HepG2 (cell line): ENCODE data around the gene DPP6. TPM values are rescaled to one million over a fixed set of nuclear protein-coding genes. Genes with fewer than 3 reads are reported as not detected.

Experiments used
- ATAC-seq: fragments of 200-7000 bp; cut with Tn5 transposase; 3 replicates; pipeline ENCODE4 v1.9.1; 2020; ENCODE audit warnings: mild to moderate bottlenecking, moderate library complexity
- BruUV-seq: library from RNA; stranded (reverse); fragments of 400-500 nt; replicated peaks from 2 replicates; lab custom pipeline; 2021; lab: Mats Ljungman, UMichigan
- CTCF ChIA-PET: fragments of 300-600 bp; formaldehyde crosslinking; extraction: SDS; loops from one replicate; lab custom pipeline; 2021; ENCODE audit warnings: low total read pairs, inconsistent platforms, low intra/inter-chr PET ratio; lab: Yijun Ruan, JAX
- POLR2A ChIA-PET: fragments of 350-600 bp; sonication (Branson Sonifier 250); formaldehyde crosslinking; loops from one replicate; lab custom pipeline; 2020; ENCODE audit warnings: antibody characterized with exemption, inconsistent platforms; lab: Yijun Ruan, JAX
- DNase-seq: peaks from one replicate; pipeline ENCODE4 v3.0.0-alpha.2; 2015; ENCODE audit warnings: low spot score
- FAIRE-seq: peaks from 3 replicates; lab custom pipeline; 2011; peaks lifted over from hg19 to GRCh38; lab: Jason Lieb, UNC
- H2AFZ ChIP-seq: one replicate; pipeline ENCODE4 v1.6.1; 2011; ENCODE audit warnings: low read length, inconsistent platforms
- H3K27ac ChIP-seq: fragments of 300-600 bp; 3 replicates; pipeline ENCODE4 v1.8.0; 2011; ENCODE audit warnings: mixed run types, mild to moderate bottlenecking, mixed read lengths, low read length, inconsistent platforms; ENCODE audit not compliant: insufficient read depth; ENCODE audit errors: extremely low read length
- H3K27me3 ChIP-seq, 2 experiments: fragments of 200-600 bp in 1 of 2; 2 replicates in 1 of 2; 3 replicates in 1 of 2; pipeline versions ENCODE4 v1.6.0 to v1.8.0; 2011; ENCODE audit warnings: low read length in 2 of 2, mild to moderate bottlenecking in 2 of 2, moderate library complexity in 2 of 2, inconsistent platforms in 1 of 2; ENCODE audit not compliant: insufficient read depth in 2 of 2, control insufficient read depth in 1 of 2
- H3K36me3 ChIP-seq, 2 experiments: fragments of 200-600 bp in 1 of 2; replicated peaks in 1 of 2; 2 replicates in 1 of 2; 3 replicates in 1 of 2; pipeline versions ENCODE4 v1.5.1 to v1.8.0; 2011; ENCODE audit warnings: low read length in 2 of 2, inconsistent platforms in 1 of 2; ENCODE audit not compliant: insufficient read depth in 2 of 2, control insufficient read depth in 1 of 2
- H3K4me1 ChIP-seq: 2 replicates; pipeline ENCODE4 v1.5.1; 2012; ENCODE audit warnings: low read length, inconsistent platforms; ENCODE audit not compliant: insufficient read depth
- H3K4me2 ChIP-seq: 2 replicates; pipeline ENCODE4 v1.6.0; 2011; ENCODE audit warnings: low read depth, low read length, inconsistent platforms
- H3K4me3 ChIP-seq, 3 experiments: fragments of 200-600 bp in 1 of 3; sonication (generic), shearing (Covaris generic) in 1 of 3; replicated peaks in 1 of 3; 2 replicates each; pipeline ENCODE4 v1.5.1; 2011 to 2016; ENCODE audit warnings: low read length in 3 of 3, inconsistent platforms in 2 of 3, low read depth in 2 of 3, mild to moderate bottlenecking in 2 of 3, control low read depth in 1 of 3, mixed read lengths in 1 of 3; ENCODE audit not compliant: insufficient read depth in 1 of 3
- H3K79me2 ChIP-seq: one replicate; pipeline ENCODE4 v1.6.1; 2011; ENCODE audit warnings: low read length, inconsistent platforms; ENCODE audit not compliant: insufficient read depth
- H3K9ac ChIP-seq: 2 replicates; pipeline ENCODE4 v1.6.0; 2011; ENCODE audit warnings: mild to moderate bottlenecking, low read depth, low read length, inconsistent platforms; ENCODE audit not compliant: insufficient read depth
- H3K9me3 ChIP-seq: 2 replicates; pipeline ENCODE4 v1.5.1; 2012; ENCODE audit warnings: mild to moderate bottlenecking, low read length
- H4K20me1 ChIP-seq: 2 replicates; pipeline ENCODE4 v1.6.0; 2011; ENCODE audit warnings: inconsistent platforms, mild to moderate bottlenecking, low read length, moderate library complexity; ENCODE audit not compliant: insufficient read depth
- ETV5 ChIP-seq: IDR thresholded peaks from 2 replicates; pipeline ENCODE4 v1.6.1; 2018; ENCODE audit warnings: missing biosample characterization, missing genetic modification reagents, inconsistent platforms, borderline replicate concordance
- POGZ ChIP-seq: sonication (generic); formaldehyde crosslinking; IDR thresholded peaks from 2 replicates; pipeline ENCODE4 v1.4.0; 2020; ENCODE audit warnings: mild to moderate bottlenecking, missing genetic modification reagents
- REPIN1 ChIP-seq: sonication (generic); formaldehyde crosslinking; IDR thresholded peaks from 2 replicates; pipeline ENCODE4 v1.8.0; 2022; ENCODE audit warnings: missing genetic modification reagents, low read depth, mild to moderate bottlenecking, borderline replicate concordance
- RFX5 ChIP-seq: IDR thresholded peaks from 2 replicates; pipeline ENCODE4 v1.6.1; 2011; ENCODE audit warnings: low read depth, low read length, improper control_type of control experiment
- SP4 ChIP-seq: sonication (generic); formaldehyde crosslinking; IDR thresholded peaks from 2 replicates; pipeline ENCODE4 v1.8.1; 2023; ENCODE audit warnings: mild to moderate bottlenecking, missing genetic modification reagents
- SRY ChIP-seq: sonication (generic); formaldehyde crosslinking; IDR thresholded peaks from 2 replicates; pipeline ENCODE4 v1.8.0; 2022; ENCODE audit warnings: mild to moderate bottlenecking, missing genetic modification reagents
- ZFP37 ChIP-seq: sonication (generic); formaldehyde crosslinking; IDR thresholded peaks from 2 replicates; pipeline ENCODE4 v1.4.0; 2020; ENCODE audit warnings: missing genetic modification reagents, borderline replicate concordance
- ZNF138 ChIP-seq: sonication (generic); formaldehyde crosslinking; IDR thresholded peaks from 2 replicates; pipeline ENCODE4 v1.5.0; 2020; ENCODE audit warnings: mild to moderate bottlenecking, low read depth, missing genetic modification reagents
- ZNF431 ChIP-seq: sonication (generic); formaldehyde crosslinking; IDR thresholded peaks from 2 replicates; pipeline ENCODE4 v1.9.0; 2022; ENCODE audit warnings: missing genetic modification reagents, low read depth, mild to moderate bottlenecking, borderline replicate concordance
- ZNF616 ChIP-seq: sonication (generic); formaldehyde crosslinking; IDR thresholded peaks from 2 replicates; pipeline ENCODE4 v1.5.0; 2020; ENCODE audit warnings: low read depth, mild to moderate bottlenecking, missing genetic modification reagents
- WGBS: methylation state at CpG from one replicate; pipeline ENCODE4 v1.1.6; 2017; ENCODE audit warnings: low lambda C conversion rate; 5-methylcytosine and 5-hydroxymethylcytosine counted together
- in situ Hi-C: cut with HindIII; loops from 2 replicates; pipeline ENCODE4 v1.10.0; 2017; ENCODE audit warnings: low pct_unique_long_range_greater_than_20kb; ENCODE audit not compliant: extremely low pct_ligation_motif_present
- intact Hi-C: fragments of 100-400 bp; cut with micrococcal nuclease; formaldehyde crosslinking; loops from one replicate; pipeline ENCODE4 v1.10.0; 2022; ENCODE audit not compliant: unreplicated experiment
- polyA plus RNA-seq, 8 experiments: library from polyadenylated mRNA; depleted of rRNA in 3 of 8; stranded (reverse) in 7 of 8; unstranded in 1 of 8; fragments of >200 nt; fragmentation: Illumina TruSeq in 4 of 8; extraction: Trizol in 4 of 8; gene quantifications; 2 replicates each; pipeline versions ENCODE4 v1.2.1 to v1.2.3, GENCODE V29; 2011 to 2016; ENCODE audit warnings: low read depth in 4 of 8, missing spikeins in 1 of 8, mixed read lengths in 1 of 8; ENCODE audit not compliant: insufficient read depth in 1 of 8
- total RNA-seq, 5 experiments: library from RNA; depleted of rRNA; stranded (reverse); fragments of >200 nt; fragmentation: Illumina TruSeq; extraction: Trizol; gene quantifications; 2 replicates each; pipeline ENCODE4 v1.2.3, GENCODE V29; 2016; ENCODE audit warnings: low read depth in 1 of 5

Gene DPP6
- total and polyA plus RNA-seq, 2 of the 13 experiments (the other 11 are each of a cell fraction or from before 2014, with no cell fraction given) = not detected

DNA sequence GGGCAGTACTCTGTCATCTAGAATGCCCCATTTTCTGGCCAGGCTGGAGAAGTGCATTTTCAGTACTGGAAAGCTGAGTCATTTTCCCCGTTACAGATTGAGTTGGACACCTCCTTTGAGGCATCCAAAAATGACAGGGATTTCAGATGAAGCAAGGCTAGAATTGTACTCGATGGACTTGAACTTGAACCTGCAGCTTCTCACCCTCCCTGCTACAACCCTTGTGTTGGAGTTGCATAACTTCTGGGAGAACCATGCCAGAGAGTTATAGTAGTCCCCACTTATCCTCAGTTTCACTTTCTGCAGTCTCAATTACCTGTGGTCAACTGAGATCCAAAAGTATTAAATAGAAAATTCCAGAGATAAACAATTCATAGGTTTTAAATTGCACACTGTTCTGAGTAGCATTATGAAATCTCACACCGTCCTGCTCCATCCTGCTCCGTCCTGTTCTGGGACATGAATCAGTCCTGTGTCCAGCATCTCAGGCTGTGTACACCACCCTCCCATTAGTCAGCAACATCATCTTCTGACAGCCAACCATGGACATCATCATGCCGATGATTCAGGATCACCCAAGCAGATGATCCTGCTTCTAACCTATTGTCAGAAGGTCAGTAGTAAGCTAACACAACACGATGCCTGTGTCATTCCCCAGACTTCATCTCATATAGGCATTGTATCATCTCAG lies 363.7 kb downstream of the DPP6 start:
- H3K4me2 ChIP-seq = no peak overlapping the region
- in situ Hi-C loops (no loop called here), intact Hi-C loops (loop anchor here (1.0 kb wide), 1 partner anchor 13 kb away; no protein-coding TSS in a partner anchor)
- H2AFZ ChIP-seq = no peak overlapping the region
- no peak overlapping the region for H3K4me3 ChIP-seq
- no peak overlapping the region for H3K27ac ChIP-seq
- H4K20me1 ChIP-seq = no peaks in the 10 kb centered on the region
- no peak overlapping the region for H3K9ac ChIP-seq
- H3K9me3 ChIP-seq = no peaks in the 10 kb centered on the region
- FAIRE-seq = no peak
- no peak for DNase-seq
- CTCF ChIA-PET = no interaction called here
- no peaks in the 10 kb centered on the region; a peak in 1 of 5 replicates for H3K27me3 ChIP-seq
- no peaks in the 10 kb centered on the region for H3K36me3 ChIP-seq
- WGBS = 6% methylated on average over 6 of the region's 6 CpGs
- no peaks in the 10 kb centered on the region for H3K79me2 ChIP-seq
- POLR2A ChIA-PET = no interaction called here
- no TSS peak for BruUV-seq
- H3K4me1 ChIP-seq = no peaks in the 10 kb centered on the region
- ATAC-seq = no peak
- TF ChIP-seq SRY (CRISPR knock-in tag) (no peak), ETV5 (no peak), ZFP37 (no peak), POGZ (no peak)

DNA sequence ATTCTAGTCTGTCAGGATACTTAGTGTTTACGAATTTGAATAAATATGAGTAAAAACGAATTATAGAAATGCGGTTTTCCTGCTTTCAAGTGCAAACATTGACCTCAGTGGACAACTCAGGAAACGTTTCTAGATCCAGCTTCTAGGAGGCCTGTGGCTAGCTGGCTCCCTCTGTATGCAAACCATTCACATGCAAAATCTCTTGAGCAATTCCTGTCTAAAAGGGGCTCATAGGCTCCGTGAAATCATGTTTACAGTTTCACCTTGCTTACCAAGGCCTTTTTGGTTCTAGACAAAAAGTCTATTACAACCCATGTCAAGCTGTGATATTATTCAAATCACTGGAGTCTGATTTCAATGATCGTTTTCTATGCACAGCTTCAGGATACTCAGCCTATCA lies 364.5 kb downstream of the DPP6 start:
- no peak for DNase-seq
- Histone ChIP-seq H3K4me2 (no peak overlapping the region), H3K36me3 (no peaks in the 10 kb centered on the region), H3K4me1 (no peaks in the 10 kb centered on the region), H4K20me1 (no peaks in the 10 kb centered on the region), H3K27ac (no peak overlapping the region), H3K27me3 (no peaks in the 10 kb centered on the region; a peak in 1 of 5 replicates), H3K4me3 (no peak overlapping the region), H2AFZ (no peak overlapping the region), H3K9me3 (no peaks in the 10 kb centered on the region), H3K79me2 (no peaks in the 10 kb centered on the region), H3K9ac (no peak overlapping the region)
- intact Hi-C loops = loop anchor here (1.0 kb wide), 1 partner anchor 13 kb away; no protein-coding TSS in a partner anchor
- POLR2A ChIA-PET = no interaction called here
- in situ Hi-C loops = no loop called here
- BruUV-seq = no TSS peak
- no peak for FAIRE-seq
- CTCF ChIA-PET = no interaction called here
- no peak for ATAC-seq
- TF ChIP-seq ZNF616 (CRISPR knock-in tag) = no peak
- TF ChIP-seq REPIN1 (CRISPR knock-in tag) = no peak
- TF ChIP-seq ZNF431 = no peak
- TF ChIP-seq RFX5 = no peak
- TF ChIP-seq ZNF138 (CRISPR knock-in tag) = no peak
- no peak for TF ChIP-seq SP4 (CRISPR knock-in tag)
- WGBS = 9% methylated on average over 6 of the region's 6 CpGs
